Fibroblast of lung (primary cell): ENCODE data around the gene APC2. TPM values are rescaled to one million over a fixed set of nuclear protein-coding genes. Genes with fewer than 3 reads are reported as not detected.

Experiments used
- DNase-seq, 2 donors: peaks; one replicate each; pipeline versions ENCODE4 v3.0.0 to v3.0.0-alpha.2; 2010; ENCODE audit warnings: low read depth in 2 of 2
- H2AFZ ChIP-seq: 2 replicates; pipeline ENCODE4 v1.5.1; 2012; ENCODE audit warnings: low read length, control low read depth, inconsistent platforms
- H3K27ac ChIP-seq: 2 replicates; pipeline ENCODE4 v1.5.1; 2011; ENCODE audit warnings: low read length, control low read depth; ENCODE audit not compliant: insufficient read depth
- H3K27me3 ChIP-seq: 2 replicates; pipeline ENCODE4 v1.5.1; 2011; ENCODE audit warnings: mild to moderate bottlenecking, low read length; ENCODE audit not compliant: control insufficient read depth, insufficient read depth
- H3K36me3 ChIP-seq: 2 replicates; pipeline ENCODE4 v1.5.1; 2011; ENCODE audit warnings: low read length; ENCODE audit not compliant: control insufficient read depth, insufficient read depth
- H3K4me1 ChIP-seq: 2 replicates; pipeline ENCODE4 v1.5.1; 2011; ENCODE audit warnings: low read length; ENCODE audit not compliant: control insufficient read depth, insufficient read depth; ENCODE audit errors: extremely low read depth
- H3K4me2 ChIP-seq: 2 replicates; pipeline ENCODE4 v1.5.1; 2011; ENCODE audit warnings: low read length, control low read depth; ENCODE audit not compliant: insufficient read depth; ENCODE audit errors: extremely low read depth
- H3K4me3 ChIP-seq, 4 experiments: fragments of 200-600 bp in 1 of 4; sonication (generic) in 1 of 4; replicated peaks in 1 of 4; 2 replicates each; pipeline ENCODE4 v1.5.1; 2011 to 2016; ENCODE audit warnings: low read length in 4 of 4, low read depth in 3 of 4, mild to moderate bottlenecking in 3 of 4, control low read depth in 2 of 4, inconsistent platforms in 1 of 4, mixed read lengths in 1 of 4; ENCODE audit not compliant: insufficient read depth in 1 of 4; ENCODE audit errors: control extremely low read depth in 1 of 4
- H3K79me2 ChIP-seq: 2 replicates; pipeline ENCODE4 v1.5.1; 2012; ENCODE audit warnings: mild to moderate bottlenecking, low read length, inconsistent platforms; ENCODE audit not compliant: control insufficient read depth, insufficient read depth
- H3K9ac ChIP-seq: 2 replicates; pipeline ENCODE4 v1.5.1; 2011; ENCODE audit warnings: mild to moderate bottlenecking, low read length, control low read depth; ENCODE audit not compliant: insufficient read depth
- H3K9me3 ChIP-seq: 2 replicates; pipeline ENCODE4 v1.5.1; 2012; ENCODE audit warnings: low read depth, low read length; ENCODE audit not compliant: control insufficient read depth, insufficient read depth
- H4K20me1 ChIP-seq: 2 replicates; pipeline ENCODE4 v1.5.1; 2011; ENCODE audit warnings: low read length; ENCODE audit not compliant: control insufficient read depth, insufficient read depth; ENCODE audit errors: extremely low read depth
- CTCF ChIP-seq, 2 donors: IDR thresholded peaks in 1 of 2; conservative IDR thresholded peaks in 1 of 2; 1 replicate in 1 of 2; 2 replicates in 1 of 2; pipeline ENCODE4 v1.5.1; 2011 to 2012; ENCODE audit warnings: low read length in 2 of 2, control low read depth in 1 of 2, inconsistent platforms in 1 of 2, low read depth in 1 of 2, mild to moderate bottlenecking in 1 of 2
- EZH2 ChIP-seq: IDR thresholded peaks from 2 replicates; pipeline ENCODE4 v1.5.1; 2012; ENCODE audit warnings: low read length, control low read depth, mild to moderate bottlenecking; ENCODE audit errors: missing control alignments
- polyA plus RNA-seq, 2 donors: library from polyadenylated mRNA; depleted of rRNA in 1 of 2; stranded (reverse) in 1 of 2; unstranded in 1 of 2; fragments of >200 nt; gene quantifications; 2 replicates each; pipeline ENCODE4 v1.2.1, GENCODE V29; 2011 to 2012; ENCODE audit warnings: missing spikeins in 1 of 2
- total RNA-seq: library from RNA; depleted of rRNA; stranded (reverse); fragments of >200 nt; gene quantifications from 2 replicates; pipeline ENCODE4 v1.2.1, GENCODE V29; 2014

Gene APC2
- total and polyA plus RNA-seq, 2 donors (not counting 1 experiment from before 2014, with no cell fraction given) = 0.01 to 0.50 TPM

DNA sequence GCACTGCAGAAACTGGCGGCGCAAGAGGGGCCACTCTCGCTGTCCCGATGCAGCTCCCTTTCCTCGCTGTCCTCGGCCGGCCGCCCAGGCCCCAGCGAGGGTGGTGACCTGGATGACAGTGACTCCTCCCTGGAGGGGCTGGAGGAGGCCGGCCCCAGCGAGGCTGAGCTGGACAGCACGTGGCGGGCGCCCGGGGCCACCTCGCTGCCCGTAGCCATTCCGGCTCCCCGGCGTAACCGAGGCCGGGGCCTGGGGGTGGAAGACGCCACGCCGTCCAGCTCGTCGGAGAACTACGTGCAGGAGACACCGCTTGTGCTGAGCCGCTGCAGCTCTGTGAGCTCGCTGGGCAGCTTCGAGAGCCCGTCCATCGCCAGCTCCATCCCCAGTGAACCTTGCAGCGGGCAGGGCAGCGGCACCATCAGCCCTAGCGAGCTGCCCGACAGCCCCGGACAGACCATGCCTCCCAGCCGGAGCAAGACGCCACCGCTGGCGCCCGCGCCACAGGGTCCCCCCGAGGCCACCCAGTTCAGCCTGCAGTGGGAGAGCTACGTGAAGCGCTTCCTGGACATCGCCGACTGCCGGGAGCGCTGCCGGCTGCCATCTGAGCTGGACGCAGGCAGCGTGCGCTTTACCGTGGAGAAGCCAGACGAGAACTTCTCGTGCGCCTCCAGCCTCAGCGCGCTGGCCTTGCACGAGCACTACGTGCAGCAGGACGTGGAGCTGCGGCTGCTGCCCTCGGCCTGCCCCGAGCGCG lies 16.7 kb downstream of the APC2 start:
- no peak overlapping the region for H3K27ac ChIP-seq
- TF ChIP-seq EZH2 (peak; percentile 85), CTCF (conservative IDR thresholded peaks at IDR 0.05 in 1 of 2, IDR thresholded peaks at IDR 0.05 in 1 of 2; ENCODE audit: low read depth in 1 of 2, low read length in 2 of 2) (no peak)
- H3K9me3 ChIP-seq = no peaks in the 10 kb centered on the region
- no peak for DNase-seq
- no peaks in the 10 kb centered on the region for H3K79me2 ChIP-seq
- no peak overlapping the region for H2AFZ ChIP-seq
- H3K27me3 ChIP-seq = peaks cover 38% of the 10 kb centered on the region
- H3K4me1 ChIP-seq = peaks cover 3% of the 10 kb centered on the region
- H3K36me3 ChIP-seq = no peaks in the 10 kb centered on the region
- H3K4me2 ChIP-seq = no peak overlapping the region
- no peak overlapping the region for H3K9ac ChIP-seq
- no peaks in the 10 kb centered on the region for H4K20me1 ChIP-seq
- H3K4me3 ChIP-seq = no peak overlapping the region

- Histone ChIP-seq H3K4me2 (no peak overlapping the region), H3K27me3 (peaks cover 43% of the 10 kb centered on the region), H4K20me1 (no peaks in the 10 kb centered on the region), H3K9me3 (no peaks in the 10 kb centered on the region), H3K4me1 (peaks cover 3% of the 10 kb centered on the region), H3K36me3 (no peaks in the 10 kb centered on the region), H3K27ac (no peak overlapping the region), H3K9ac (no peak overlapping the region), H3K4me3 (no peak overlapping the region), H3K79me2 (no peaks in the 10 kb centered on the region), H2AFZ (no peak overlapping the region)
- no peak for TF ChIP-seq CTCF (conservative IDR thresholded peaks at IDR 0.05 in 1 of 2, IDR thresholded peaks at IDR 0.05 in 1 of 2; ENCODE audit: low read depth in 1 of 2, low read length in 2 of 2)
- no peak for TF ChIP-seq EZH2
- no peak for DNase-seq
These were observed 17.2 kb downstream of the APC2 start for GRCh38 chr19:1467215-1467489.

- no peaks in the 10 kb centered on the region for H3K79me2 ChIP-seq
- H2AFZ ChIP-seq = no peak overlapping the region
- no peaks in the 10 kb centered on the region for H3K36me3 ChIP-seq
- H3K27ac ChIP-seq = no peak overlapping the region
- H3K27me3 ChIP-seq = peaks cover 47% of the 10 kb centered on the region
- no peak overlapping the region for H3K9ac ChIP-seq
- H4K20me1 ChIP-seq = no peaks in the 10 kb centered on the region
- no peaks in the 10 kb centered on the region for H3K9me3 ChIP-seq
- H3K4me3 ChIP-seq = no peak overlapping the region
- peaks cover 3% of the 10 kb centered on the region for H3K4me1 ChIP-seq
- TF ChIP-seq CTCF (conservative IDR thresholded peaks at IDR 0.05 in 1 of 2, IDR thresholded peaks at IDR 0.05 in 1 of 2; ENCODE audit: low read depth in 1 of 2, low read length in 2 of 2) (no peak), EZH2 (no peak)
- no peak for DNase-seq
- H3K4me2 ChIP-seq = no peak overlapping the region
These were observed 17.8 kb downstream of the APC2 start for GRCh38 chr19:1467490-1468273.
